ENCODE measurements around the gene ZNF385D.

ZNF385D gene

DNA sequence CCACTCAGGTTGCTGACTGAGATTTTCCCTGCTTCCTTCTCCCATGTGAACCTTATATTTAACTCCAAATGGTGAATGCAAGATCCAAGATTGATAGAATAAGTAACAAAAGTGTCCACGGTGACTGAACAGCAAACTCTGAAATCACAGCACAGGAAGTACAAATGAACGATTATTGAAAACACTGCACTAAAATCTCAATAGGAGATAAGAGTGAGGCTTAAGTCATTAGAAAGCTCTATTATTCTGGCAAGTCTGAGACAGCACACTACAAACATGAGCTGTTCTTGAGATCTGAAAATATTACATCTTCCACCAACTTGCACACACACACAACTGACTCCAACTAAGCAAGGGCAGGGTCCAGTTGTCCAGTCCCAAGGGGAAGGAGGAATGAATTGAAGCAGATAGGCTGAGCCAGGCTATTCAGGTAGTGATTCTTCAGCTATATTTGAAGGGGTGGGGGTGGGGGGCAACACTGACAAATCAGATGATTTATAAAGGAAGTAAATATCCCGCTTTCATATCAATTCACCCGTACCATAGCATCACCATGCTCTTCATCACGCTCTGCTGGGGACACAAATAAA is 2.9 kb downstream of the ZNF385D start:
- no peak for DNase-seq

GRCh38 chr3:21747376-21747775 is 3.6 kb downstream of the ZNF385D start:
- no peak for DNase-seq

DNA sequence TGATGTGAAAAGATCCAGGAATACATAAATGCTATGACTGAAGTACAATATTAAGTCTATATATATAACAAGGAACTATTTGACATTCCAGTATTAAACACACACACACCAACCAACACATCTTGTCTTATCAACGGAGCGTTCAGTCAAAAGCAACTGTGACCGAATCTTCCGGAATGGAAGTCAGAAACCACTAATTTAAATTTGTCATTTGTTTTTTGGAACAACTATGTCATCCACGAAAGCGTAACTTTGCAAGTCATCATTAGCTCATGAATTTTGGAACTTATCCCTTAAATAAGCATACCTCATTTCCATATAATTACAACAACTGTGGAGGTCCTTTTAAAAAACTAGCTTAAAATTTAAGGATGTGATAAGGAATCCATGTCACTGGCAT is 5.0 kb downstream of the ZNF385D start:
- DNase-seq: no peak

- DNase-seq: no peak
Measured at GRCh38 chr3:21744793-21745192, 6.2 kb downstream of the ZNF385D start.

- DNase-seq: no peak
Measured at GRCh38 chr3:21738935-21739702, 11.9 kb downstream of the ZNF385D start.

DNA sequence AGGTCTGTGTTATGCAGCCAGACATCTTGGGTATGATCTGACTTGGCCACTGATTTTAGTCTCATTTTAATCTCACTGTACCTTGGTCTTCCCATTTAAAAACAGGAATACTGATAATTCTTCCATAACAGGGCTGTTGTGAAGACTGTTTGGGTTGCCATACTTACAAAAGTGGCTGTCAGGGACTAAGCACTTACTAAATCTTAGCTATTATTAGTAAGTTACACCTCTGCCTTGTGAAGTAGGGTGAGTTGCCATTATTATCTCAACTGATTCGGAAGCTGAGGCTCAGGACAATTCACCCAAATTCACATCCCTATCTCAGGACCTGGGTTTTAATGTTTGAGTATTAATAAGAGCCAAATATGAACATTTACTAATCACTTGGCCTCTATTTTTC is 12.7 kb downstream of the ZNF385D start:
- no peak for DNase-seq

DNA sequence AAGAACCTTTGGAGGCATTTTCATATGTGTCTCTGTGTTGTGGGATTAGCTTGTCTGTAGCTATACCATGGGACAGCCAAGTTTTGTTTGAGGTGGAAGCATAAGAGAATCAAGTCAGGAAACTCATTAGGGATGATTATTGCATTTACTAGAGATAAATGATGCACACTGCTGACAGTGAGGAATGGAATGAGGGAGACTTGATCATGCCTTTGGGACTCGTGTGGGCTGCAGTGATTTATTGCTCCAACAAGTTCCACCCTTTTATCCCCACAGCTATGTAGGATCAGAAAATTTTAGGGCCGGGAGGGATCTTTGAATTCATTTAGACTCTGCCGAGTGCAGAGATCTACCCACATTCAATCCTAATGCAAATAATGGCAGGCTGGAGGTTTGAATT is 16.3 kb downstream of the ZNF385D start:
- peak; percentile 84 for DNase-seq

GRCh38 chr3:21729888-21730459 is 21.0 kb downstream of the ZNF385D start:
- DNase-seq: peak; percentile 81

DNA sequence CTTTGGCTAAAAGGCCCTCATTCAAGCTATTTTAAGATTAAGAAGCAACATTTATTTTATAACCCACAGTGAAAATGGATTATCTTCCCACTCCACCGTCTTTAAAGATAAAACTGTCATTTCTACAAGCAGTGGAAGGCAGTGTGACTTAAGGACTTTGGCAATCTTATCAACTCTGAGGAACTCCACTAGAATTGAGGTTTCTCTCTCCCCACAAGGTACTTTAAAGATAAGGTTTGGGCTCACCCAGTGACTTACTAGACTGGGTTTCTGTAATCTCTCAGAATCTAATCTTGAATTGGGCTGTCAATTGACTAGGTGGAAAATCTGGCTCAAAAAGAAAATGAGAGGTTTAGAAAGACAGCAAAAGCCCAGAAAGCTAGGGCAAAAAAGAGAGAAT is 21.7 kb downstream of the ZNF385D start:
- no peak for DNase-seq

DNA sequence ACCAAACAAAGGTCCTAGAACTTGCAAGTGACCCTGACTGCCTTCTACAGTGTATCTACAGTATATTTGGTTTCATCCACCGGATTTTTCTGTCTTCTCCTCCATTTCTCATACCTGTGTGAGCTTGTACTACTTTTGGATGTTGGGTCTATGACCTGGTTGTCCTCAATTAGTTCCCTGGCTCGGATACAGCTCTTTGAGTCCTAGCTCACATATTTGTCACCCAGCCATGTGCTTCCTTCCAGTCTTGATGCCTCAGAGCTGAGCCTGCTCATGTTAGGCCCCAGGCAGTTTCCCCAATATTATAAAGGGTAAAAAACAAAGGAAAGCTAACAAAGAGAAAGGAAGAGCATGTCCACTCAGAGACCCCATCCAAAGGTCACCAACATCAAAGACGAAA is 28.2 kb downstream of the ZNF385D start:
- DNase-seq: no peak

DNA sequence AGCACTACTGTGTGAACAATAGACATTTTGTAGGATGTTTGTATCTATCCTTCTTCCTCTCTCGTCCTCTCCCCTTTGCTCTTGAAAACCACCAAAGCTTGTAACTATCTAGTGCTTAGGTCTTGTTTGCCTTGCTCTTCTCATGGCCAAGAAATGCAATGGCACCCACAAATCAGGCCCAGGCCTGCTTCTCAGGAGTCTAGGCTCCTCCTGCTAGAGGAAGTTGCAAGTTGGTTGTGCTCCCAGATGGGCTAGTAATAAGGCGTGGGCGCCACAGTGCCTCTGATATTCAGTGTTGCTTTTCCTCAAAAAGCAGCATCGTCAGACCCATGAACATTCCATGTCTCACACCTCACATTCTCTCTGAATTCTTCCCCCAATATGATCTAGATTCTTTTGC is 28.7 kb downstream of the ZNF385D start:
- no peak for DNase-seq

- DNase-seq: no peak
Measured at GRCh38 chr3:21718943-21719591, 31.9 kb downstream of the ZNF385D start.

GRCh38 chr3:21718161-21718765 is 32.7 kb downstream of the ZNF385D start:
- peak; percentile 99 for DNase-seq

DNA sequence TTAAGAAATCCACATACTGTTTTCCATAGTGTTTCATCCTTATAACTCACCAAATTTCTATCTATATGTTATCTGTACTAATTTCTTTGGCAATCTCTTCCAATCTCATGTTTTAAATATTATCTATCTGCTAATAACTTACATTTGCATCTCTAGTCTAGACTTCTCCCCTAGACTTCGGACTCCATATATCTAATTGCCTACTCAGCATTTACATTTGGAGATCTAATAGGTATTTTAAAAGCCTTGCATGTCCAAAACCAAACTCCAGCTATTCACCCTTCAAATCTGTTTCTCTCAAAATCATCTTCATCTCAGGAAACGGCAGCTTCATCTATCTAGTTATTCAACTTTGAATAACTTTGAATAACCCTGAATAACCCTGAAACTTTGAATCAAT is 35.3 kb downstream of the ZNF385D start:
- DNase-seq: no peak

DNA sequence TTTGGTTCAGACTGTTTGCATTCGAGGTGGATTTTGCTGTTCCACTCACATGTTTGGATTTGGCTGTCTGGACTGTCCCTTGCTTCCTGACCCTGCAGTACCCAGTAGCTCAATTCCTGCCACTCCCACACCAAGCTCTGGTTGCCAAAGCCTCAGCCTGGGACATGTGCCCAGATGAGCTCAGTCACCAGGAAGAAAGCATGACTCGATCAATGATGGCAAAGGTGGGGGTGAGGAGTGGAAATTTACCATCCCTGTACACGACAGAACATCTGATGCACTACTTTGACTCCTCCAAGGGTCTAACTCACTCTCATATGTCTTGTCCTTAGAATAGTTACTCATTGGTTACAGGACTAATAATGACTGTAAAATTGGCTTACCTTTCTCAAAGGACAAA is 45.2 kb downstream of the ZNF385D start:
- peak; percentile 61 for DNase-seq

GRCh38 chr3:21704796-21705195 is 46.2 kb downstream of the ZNF385D start:
- peak; percentile 44 for DNase-seq

- DNase-seq: no peak
Measured at GRCh38 chr3:21703291-21703690, 47.7 kb downstream of the ZNF385D start.

DNA sequence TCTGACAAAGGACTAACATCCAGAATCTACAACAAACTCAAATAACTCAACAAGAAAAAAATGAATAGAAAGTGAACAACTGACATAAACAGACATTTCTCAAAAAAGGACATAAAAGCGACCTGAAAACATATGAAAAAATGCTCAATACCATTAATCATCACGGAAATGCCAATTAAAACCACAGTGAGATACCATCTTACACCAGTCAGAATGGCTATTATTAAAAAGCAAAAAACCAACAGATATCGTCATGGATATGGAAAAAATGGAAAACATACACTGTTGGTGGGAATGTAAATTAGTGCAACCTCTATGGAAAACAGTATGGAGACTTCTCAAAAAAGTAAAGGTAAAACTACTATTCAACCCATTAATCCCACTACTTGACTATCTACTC is 53.3 kb downstream of the ZNF385D start:
- no peak for DNase-seq

DNA sequence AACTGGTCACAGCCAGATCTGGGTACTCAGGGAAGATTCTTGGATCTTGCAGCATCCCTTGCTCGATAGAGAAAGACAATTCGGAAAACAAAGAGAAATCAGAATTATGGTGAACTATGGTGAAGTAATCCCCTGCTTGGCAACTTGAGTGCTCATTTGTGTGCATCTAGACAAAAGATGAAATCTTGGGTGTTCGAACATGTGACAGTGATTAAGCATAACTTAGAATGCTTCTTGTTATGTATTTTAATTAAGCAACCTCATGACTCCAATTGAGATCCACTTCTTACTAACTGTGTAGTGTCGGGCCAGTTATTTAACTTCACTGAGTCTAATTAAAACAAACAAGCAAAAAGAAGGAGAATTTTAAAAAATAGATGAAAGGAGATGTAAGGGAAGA is 56.5 kb downstream of the ZNF385D start:
- no peak for DNase-seq

DNA sequence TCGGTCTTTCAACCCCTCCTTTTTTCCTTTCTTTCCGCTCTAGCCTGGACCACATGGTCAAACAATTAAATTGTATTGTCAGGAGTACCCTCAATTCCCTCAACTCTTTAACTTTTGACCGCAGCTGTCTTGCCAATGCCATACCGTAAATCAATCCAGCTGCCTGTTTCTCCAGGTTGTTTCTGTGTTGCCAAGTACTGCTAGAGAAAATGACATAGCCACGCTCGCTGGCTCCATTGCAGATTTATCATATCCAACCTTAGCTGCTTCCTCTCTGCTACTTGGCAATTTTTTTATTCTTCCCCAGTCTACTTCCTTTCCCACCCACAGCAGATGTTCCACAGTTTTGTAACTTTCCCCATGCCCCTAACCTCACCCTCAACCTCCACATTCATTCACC is 60.0 kb downstream of the ZNF385D start:
- DNase-seq: no peak

- DNase-seq: peak; percentile 63
Measured at GRCh38 chr3:21682206-21682605, 68.8 kb downstream of the ZNF385D start.

DNA sequence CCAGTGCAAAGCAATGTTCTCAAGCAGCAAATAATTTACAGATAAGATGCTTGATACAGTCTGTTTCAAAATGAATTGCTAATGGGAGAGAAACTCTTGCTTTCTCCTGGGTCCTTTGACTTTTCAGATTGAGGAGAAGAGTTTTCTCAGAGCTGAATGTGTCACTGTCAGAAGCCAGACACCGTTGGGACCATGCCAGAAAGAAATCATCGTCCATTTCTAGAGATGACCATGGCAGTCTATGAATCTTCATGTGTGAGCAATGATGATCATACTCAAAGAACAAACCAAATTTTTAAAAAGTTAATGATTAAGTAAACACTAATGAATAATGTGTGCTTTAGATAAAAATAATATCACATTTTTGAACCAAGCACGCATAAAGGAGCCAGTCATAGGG is 77.6 kb downstream of the ZNF385D start:
- DNase-seq: no peak

DNA sequence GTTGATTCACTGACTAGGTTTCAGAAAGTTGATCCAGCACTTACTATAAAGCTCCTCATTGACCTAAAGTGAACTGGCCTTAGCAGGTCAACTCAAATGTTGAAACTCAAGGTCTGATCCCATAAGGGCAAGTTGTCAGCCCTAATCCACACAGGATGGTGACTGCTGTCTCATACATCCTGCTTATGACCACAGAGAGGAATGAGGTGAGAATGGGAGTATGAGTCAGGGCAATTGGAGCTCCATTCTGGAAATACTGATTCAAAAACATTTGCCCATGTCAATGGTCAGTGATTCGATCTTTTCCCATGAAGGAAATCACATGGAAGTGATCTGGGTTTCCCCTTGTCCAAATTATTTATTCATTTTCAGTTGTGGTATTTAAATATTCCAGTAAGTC is 78.7 kb downstream of the ZNF385D start:
- peak; percentile 86 for DNase-seq

Data from fibroblast of skin of abdomen (primary cell).